ENCODE results near the gene RASA2.
"Not testable (repeated sequence)": the region's sequence is repeated elsewhere in the genome, so short reads cannot be mapped to it uniquely, and the experiment has no call there.

The RASA2 gene

GRCh38 chr3:141457624-141458236, 29.1 kb upstream of the RASA2 start:
- no peak for DNase-seq

GRCh38 chr3:141459008-141459407, 27.8 kb upstream of the RASA2 start:
- DNase-seq: no peak

- DNase-seq: peak in 54 of 56 donors; percentile 8 to 92 (median 70)
Observed at GRCh38 chr3:141460097-141460704, 26.6 kb upstream of the RASA2 start.

- no peak for DNase-seq
Observed at GRCh38 chr3:141462176-141462859, 24.5 kb upstream of the RASA2 start.

GRCh38 chr3:141465221-141465620, 21.6 kb upstream of the RASA2 start:
- DNase-seq: no peak

GRCh38 chr3:141466633-141467169, 20.1 kb upstream of the RASA2 start:
- no peak for DNase-seq

GRCh38 chr3:141469720-141470119, 17.1 kb upstream of the RASA2 start:
- no peak for DNase-seq

GRCh38 chr3:141471160-141471559, 15.7 kb upstream of the RASA2 start:
- no peak for DNase-seq

- DNase-seq: no peak
Observed at GRCh38 chr3:141476033-141476432, 10.8 kb upstream of the RASA2 start.

- DNase-seq: peak in 4 of 56 donors; percentile 2 to 20 (median 11)
Observed at GRCh38 chr3:141477224-141477623, 9.6 kb upstream of the RASA2 start.

GRCh38 chr3:141478139-141478538, 8.7 kb upstream of the RASA2 start:
- DNase-seq: peak in 5 of 56 donors; percentile 24 to 65 (median 37)

GRCh38 chr3:141478840-141479239, 8.0 kb upstream of the RASA2 start:
- not testable (repeated sequence) for DNase-seq

- no peak for DNase-seq
Observed at GRCh38 chr3:141482245-141482922, 4.4 kb upstream of the RASA2 start.

- DNase-seq: no peak
Observed at GRCh38 chr3:141484701-141485287, 2.0 kb upstream of the RASA2 start.

GRCh38 chr3:141485641-141486495, 959 bp upstream of the RASA2 start:
- DNase-seq: peak in 1 of 56 donors; percentile 64

GRCh38 chr3:141486496-141486745, 406 bp upstream of the RASA2 start:
- DNase-seq: peak in 1 of 56 donors; percentile 60

GRCh38 chr3:141487521-141488252, 860 bp downstream of the RASA2 start:
- peak in 26 of 56 donors; percentile 6 to 66 (median 40) for DNase-seq

GRCh38 chr3:141489203-141489602, 2.4 kb downstream of the RASA2 start:
- no peak for DNase-seq

GRCh38 chr3:141491081-141491480, 4.3 kb downstream of the RASA2 start:
- no peak for DNase-seq

GRCh38 chr3:141491929-141492328, 5.1 kb downstream of the RASA2 start:
- DNase-seq: no peak

Data from amygdala (tissue), 56 donors.